NOMO-1 treated with DMSO at 0.1 percent for 48 hours (cell line): Measurements from ENCODE around the gene TREM2.

Experiments
- DNase-seq: peaks from one replicate; lab custom pipeline; 2025; ENCODE audit not compliant: unreplicated experiment; lab: John Stamatoyannopoulos, UW

TREM2 gene

GRCh38 chr6:41184761-41185160 lies 21.8 kb upstream of the TREM2 start:
- DNase-seq: no peak

- peak; percentile 98 for DNase-seq
Measured at GRCh38 chr6:41182069-41183034, 19.4 kb upstream of the TREM2 start.

- no peak for DNase-seq
Measured at GRCh38 chr6:41181566-41181965, 18.6 kb upstream of the TREM2 start.

- DNase-seq: no peak
Measured at GRCh38 chr6:41179163-41179562, 16.2 kb upstream of the TREM2 start.

- no peak for DNase-seq
Measured at GRCh38 chr6:41177695-41178094, 14.8 kb upstream of the TREM2 start.

- no peak for DNase-seq
Measured at GRCh38 chr6:41177287-41177686, 14.4 kb upstream of the TREM2 start.

GRCh38 chr6:41176189-41176588 lies 13.3 kb upstream of the TREM2 start:
- no peak for DNase-seq

GRCh38 chr6:41175084-41175483 lies 12.2 kb upstream of the TREM2 start:
- no peak for DNase-seq

GRCh38 chr6:41174610-41175009 lies 11.7 kb upstream of the TREM2 start:
- peak; percentile 81 for DNase-seq

- DNase-seq: no peak
Measured at GRCh38 chr6:41171908-41172307, 9.0 kb upstream of the TREM2 start.

GRCh38 chr6:41170547-41171160 lies 7.7 kb upstream of the TREM2 start:
- DNase-seq: no peak

- DNase-seq: no peak
Measured at GRCh38 chr6:41167173-41167963, 4.5 kb upstream of the TREM2 start.

- DNase-seq: no peak
Measured at GRCh38 chr6:41164551-41165120, 1.7 kb upstream of the TREM2 start.

GRCh38 chr6:41163419-41163717 lies 452 bp upstream of the TREM2 start:
- DNase-seq: no peak

GRCh38 chr6:41161851-41162552 lies 914 bp downstream of the TREM2 start:
- DNase-seq: peak; percentile 40

- DNase-seq: no peak
Measured at GRCh38 chr6:41161380-41161779, 1.5 kb downstream of the TREM2 start.

- DNase-seq: no peak
Measured at GRCh38 chr6:41160933-41161332, 2.0 kb downstream of the TREM2 start.

- DNase-seq: no peak
Measured at GRCh38 chr6:41159415-41160082, 3.4 kb downstream of the TREM2 start.

GRCh38 chr6:41157323-41157722 lies 5.6 kb downstream of the TREM2 start:
- DNase-seq: peak; percentile 37

- no peak for DNase-seq
Measured at GRCh38 chr6:41156771-41157170, 6.1 kb downstream of the TREM2 start.
